ENCODE results near the gene HMGN3. TPM values are rescaled to one million over a fixed set of nuclear protein-coding genes. Genes with fewer than 3 reads are reported as not detected.

The HMGN3 gene
- total and polyA plus RNA-seq, 2 of the 13 experiments (the other 11 are each of a cell fraction or from before 2014, with no cell fraction given): 67.9 to 145 TPM

DNA sequence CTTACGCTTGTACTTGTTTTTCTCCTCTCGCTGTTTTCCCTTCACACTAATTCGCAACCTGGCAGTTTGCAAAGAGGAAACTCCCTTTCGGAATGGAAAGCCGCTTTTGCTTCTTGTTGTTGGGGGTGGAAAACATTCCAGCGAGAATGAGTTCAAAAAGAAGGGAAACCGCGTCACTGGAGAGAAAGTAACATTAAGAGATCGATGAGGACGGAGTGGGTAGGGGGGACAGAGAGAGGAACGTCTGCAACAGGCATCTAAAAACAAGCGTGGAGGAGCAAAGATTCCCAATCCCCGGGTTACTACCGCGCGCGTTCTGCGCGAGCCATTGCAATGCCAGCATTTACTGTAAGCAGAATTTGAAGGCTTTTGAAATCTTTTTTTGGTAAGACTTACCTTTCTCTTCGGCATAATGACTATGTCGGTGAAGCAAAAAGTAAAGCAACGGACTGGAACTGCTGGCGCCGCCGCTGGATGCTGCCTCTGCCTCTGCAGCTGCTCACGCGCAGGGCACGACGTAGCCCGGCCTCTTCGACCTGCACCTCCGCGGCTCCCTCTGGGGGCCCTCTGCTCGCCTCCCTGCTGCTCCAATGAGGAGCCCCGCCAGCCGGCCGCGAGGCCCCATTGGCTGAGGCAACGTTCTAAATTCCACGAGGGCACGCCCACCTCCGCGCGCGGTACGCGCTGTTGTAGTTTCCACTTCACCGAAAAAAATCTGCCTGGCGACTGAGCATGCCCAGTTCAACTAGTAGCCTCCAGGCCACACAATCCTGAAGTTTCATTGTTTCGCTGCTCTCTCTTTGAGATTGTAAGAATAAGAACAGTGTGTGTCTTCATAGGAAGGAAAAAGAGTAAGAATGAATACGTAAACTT, at the start of gene HMGN3 (continued):
- TF ChIP-seq, protein P1, sequence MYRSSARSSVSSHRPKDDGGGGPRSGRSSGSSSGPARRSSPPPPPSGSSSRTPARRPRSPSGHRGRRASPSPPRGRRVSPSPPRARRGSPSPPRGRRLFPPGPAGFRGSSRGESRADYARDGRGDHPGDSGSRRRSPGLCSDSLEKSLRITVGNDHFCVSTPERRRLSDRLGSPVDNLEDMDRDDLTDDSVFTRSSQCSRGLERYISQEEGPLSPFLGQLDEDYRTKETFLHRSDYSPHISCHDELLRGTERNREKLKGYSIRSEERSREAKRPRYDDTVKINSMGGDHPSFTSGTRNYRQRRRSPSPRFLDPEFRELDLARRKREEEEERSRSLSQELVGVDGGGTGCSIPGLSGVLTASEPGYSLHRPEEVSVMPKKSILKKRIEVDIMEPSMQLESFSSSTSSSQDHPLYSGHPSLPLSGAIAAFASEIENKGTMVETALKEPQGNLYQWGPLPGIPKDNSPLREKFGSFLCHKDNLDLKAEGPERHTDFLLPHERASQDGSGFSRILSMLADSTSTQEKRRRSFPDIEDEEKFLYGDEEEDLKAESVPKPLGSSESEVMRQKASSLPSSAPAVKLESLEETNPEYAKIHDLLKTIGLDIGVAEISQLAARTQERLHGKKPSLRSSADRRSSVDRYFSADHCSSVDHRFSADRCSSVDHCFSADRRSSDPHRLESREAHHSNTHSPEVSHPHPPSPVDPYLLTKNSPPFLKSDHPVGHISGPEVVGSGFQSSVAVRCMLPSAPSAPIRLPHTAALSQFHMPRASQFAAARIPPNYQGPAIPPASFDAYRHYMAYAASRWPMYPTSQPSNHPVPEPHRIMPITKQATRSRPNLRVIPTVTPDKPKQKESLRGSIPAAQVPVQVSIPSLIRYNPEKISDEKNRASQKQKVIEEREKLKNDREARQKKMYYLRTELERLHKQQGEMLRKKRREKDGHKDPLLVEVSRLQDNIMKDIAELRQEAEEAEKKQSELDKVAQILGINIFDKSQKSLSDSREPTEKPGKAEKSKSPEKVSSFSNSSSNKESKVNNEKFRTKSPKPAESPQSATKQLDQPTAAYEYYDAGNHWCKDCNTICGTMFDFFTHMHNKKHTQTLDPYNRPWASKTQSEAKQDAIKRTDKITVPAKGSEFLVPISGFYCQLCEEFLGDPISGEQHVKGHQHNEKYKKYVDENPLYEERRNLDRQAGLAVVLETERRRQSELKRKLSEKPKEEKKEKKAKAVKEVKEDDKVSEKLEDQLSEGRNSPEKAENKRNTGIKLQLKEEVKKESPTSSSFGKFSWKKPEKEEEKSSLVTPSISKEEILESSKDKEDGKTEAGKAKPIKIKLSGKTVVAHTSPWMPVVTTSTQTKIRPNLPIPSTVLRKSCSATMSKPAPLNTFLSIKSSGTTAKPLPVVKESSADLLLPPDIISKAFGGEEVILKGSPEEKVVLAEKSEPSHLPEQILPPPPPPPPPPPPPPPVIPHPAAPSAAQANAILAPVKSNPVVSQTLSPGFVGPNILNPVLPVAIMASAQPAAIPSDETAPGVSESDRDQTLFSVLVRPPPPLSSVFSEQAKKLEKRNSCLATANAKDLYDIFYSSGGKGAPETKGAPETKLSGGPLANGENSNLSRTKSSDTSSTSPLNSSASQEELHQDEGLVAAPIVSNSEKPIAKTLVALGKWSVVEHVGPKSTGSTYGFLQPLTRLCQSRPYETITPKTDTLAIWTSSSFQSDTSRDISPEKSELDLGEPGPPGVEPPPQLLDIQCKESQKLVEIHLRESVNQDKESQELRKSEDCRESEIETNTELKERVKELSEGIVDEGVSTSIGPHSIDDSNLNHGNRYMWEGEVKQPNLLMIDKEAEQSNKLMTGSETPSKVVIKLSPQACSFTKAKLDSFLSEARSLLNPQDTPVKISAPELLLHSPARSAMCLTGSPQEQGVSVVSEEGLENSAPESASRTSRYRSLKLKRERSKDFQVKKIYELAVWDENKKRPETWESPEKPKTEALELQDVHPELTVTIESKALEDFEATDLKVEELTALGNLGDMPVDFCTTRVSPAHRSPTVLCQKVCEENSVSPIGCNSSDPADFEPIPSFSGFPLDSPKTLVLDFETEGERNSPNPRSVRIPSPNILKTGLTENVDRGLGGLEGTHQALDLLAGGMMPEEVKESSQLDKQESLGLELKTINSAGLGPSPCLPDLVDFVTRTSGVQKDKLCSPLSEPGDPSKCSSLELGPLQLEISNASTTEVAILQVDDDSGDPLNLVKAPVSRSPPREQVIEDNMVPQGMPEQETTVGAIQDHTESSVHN (CRISPR knock-in tag; IDR thresholded peaks at IDR 0.05): no peak
- TF ChIP-seq ZNF343 (CRISPR knock-in tag; IDR thresholded peaks at IDR 0.05) (no peak; the same call in 1 of the 2 replicates), ZNF7 (CRISPR knock-in tag; IDR thresholded peaks at IDR 0.05) (no peak), MED13 (CRISPR knock-in tag; IDR thresholded peaks at IDR 0.05) (peak; percentile 74; the same call in 1 of the 2 replicates), ZNF710 (CRISPR knock-in tag; IDR thresholded peaks at IDR 0.05; ENCODE audit: borderline replicate concordance) (no peak), DRAP1 (CRISPR knock-in tag; IDR thresholded peaks at IDR 0.05) (peak; percentile 81), ZNF230 (CRISPR knock-in tag; IDR thresholded peaks at IDR 0.05) (no peak), MLX (CRISPR knock-in tag; IDR thresholded peaks at IDR 0.05) (peak; percentile 75; the same call in 1 of the 2 replicates), GLI4 (CRISPR knock-in tag; IDR thresholded peaks at IDR 0.05; ENCODE audit: borderline replicate concordance) (no peak; the same call in 1 of the 2 replicates), CREB1 (IDR thresholded peaks at IDR 0.05) (no peak), CREB1 (CRISPR knock-in tag; IDR thresholded peaks at IDR 0.05) (peak; percentile 77), E2F2 (CRISPR knock-in tag; IDR thresholded peaks at IDR 0.05; ENCODE audit: borderline replicate concordance) (peak; percentile 54; the same call in 1 of the 2 replicates), ZNF781 (CRISPR knock-in tag; IDR thresholded peaks at IDR 0.05; ENCODE audit: borderline replicate concordance, not compliant biosample characterization) (peak; percentile 81), ZNF431 (CRISPR knock-in tag; IDR thresholded peaks at IDR 0.05; ENCODE audit: borderline replicate concordance, low read depth) (peak; percentile 67; the same call in 1 of the 2 replicates), HNRNPH1 (optimal IDR thresholded peaks at IDR 0.05; ENCODE audit: low read depth, low read length) (no peak)

All from HepG2 (cell line).